GM23338 (cell line): ENCODE data around the gene RYR1.

Source experiments
- CREB1 ChIP-seq: fragments of 250-450 bp; sonication (Bioruptor Pico); IDR thresholded peaks from 2 replicates; pipeline ENCODE4 v1.5.0; 2020; ENCODE audit warnings: low read depth, mild to moderate bottlenecking, moderate library complexity
- CTCF ChIP-seq, 2 experiments: fragments of 200-600 bp in 1 of 2; sonication (generic) in 1 of 2; conservative IDR thresholded peaks; 2 replicates each; pipeline versions ENCODE4 v1.5.1 to v1.6.1; 2016 to 2017; ENCODE audit warnings: antibody characterized with exemption in 2 of 2, low read depth in 2 of 2, mild to moderate bottlenecking in 2 of 2, moderate library complexity in 1 of 2
- EZH2 ChIP-seq: fragments of 200-600 bp; sonication (generic); IDR thresholded peaks from one replicate; pipeline ENCODE4 v1.8.0; 2017; ENCODE audit warnings: antibody characterized with exemption, mild to moderate bottlenecking, low read depth; ENCODE audit not compliant: unreplicated experiment
- EZH2phosphoT487 ChIP-seq: fragments of 200-600 bp; sonication (generic); IDR thresholded peaks from one replicate; pipeline ENCODE4 v1.8.1; 2018; ENCODE audit warnings: antibody characterized with exemption; ENCODE audit not compliant: unreplicated experiment
- JUNB ChIP-seq: IDR thresholded peaks from one replicate; pipeline ENCODE4 v1.6.1; 2016; ENCODE audit warnings: antibody characterized with exemption; ENCODE audit not compliant: unreplicated experiment
- POLR2AphosphoS5 ChIP-seq: IDR thresholded peaks from 2 replicates; pipeline ENCODE4 v1.6.1; 2016; ENCODE audit warnings: antibody characterized with exemption, low read depth
- REST ChIP-seq: IDR thresholded peaks from one replicate; pipeline ENCODE4 v1.6.1; 2018; ENCODE audit warnings: antibody characterized with exemption; ENCODE audit not compliant: unreplicated experiment
- STAT1 ChIP-seq: IDR thresholded peaks from one replicate; pipeline ENCODE4 v1.6.1; 2016; ENCODE audit warnings: antibody characterized with exemption; ENCODE audit not compliant: unreplicated experiment
- ZNF462 ChIP-seq: fragments of 250-450 bp; sonication (Bioruptor Pico); IDR thresholded peaks from 2 replicates; pipeline ENCODE4 v1.5.0; 2020; ENCODE audit warnings: mild to moderate bottlenecking, moderate library complexity

- peak; percentile 63 for TF ChIP-seq POLR2AphosphoS5
- TF ChIP-seq CTCF (conservative IDR thresholded peaks at IDR 0.05; ENCODE audit: low read depth in 2 of 2): no peak
- TF ChIP-seq REST: peak; percentile 57
- no peak for TF ChIP-seq EZH2
- TF ChIP-seq EZH2phosphoT487: no peak
- TF ChIP-seq STAT1: no peak
- TF ChIP-seq JUNB: no peak
- TF ChIP-seq CREB1: no peak
- TF ChIP-seq ZNF462 (CRISPR knock-in tag): no peak
Measured at GRCh38 chr19:38433268-38433733, at the start of gene RYR1.
